Measurements from ENCODE around the gene TAS2R43.
"Not testable (repeated sequence)": the region's sequence is repeated elsewhere in the genome, so short reads cannot be mapped to it uniquely, and the experiment has no call there.

Gene TAS2R43

GRCh38 chr12:11092128-11092527, at the start of gene TAS2R43:
TAS2R43 (minus strand) TSS chr12:11092313; CDS start chr12:11092229, 84 bp downstream.
- Mint-ChIP-seq H3K27ac (no peak within 1 kb of the TSS), H3K9me3 (no peaks in the 10 kb centered on the region), H3K4me1 (peaks cover 20% of the 10 kb centered on the region), H3K36me3 (peaks cover 22% of the 10 kb centered on the region), H3K4me3 (no peak within 1 kb of the TSS), H3K27me3 (no peaks in the 10 kb centered on the region)

- H3K27me3 Mint-ChIP-seq, result no peaks in the 10 kb centered on the region
- H3K9me3 Mint-ChIP-seq, result no peaks in the 10 kb centered on the region
- H3K27ac Mint-ChIP-seq, result no peak overlapping the region
- no peak overlapping the region for H3K4me3 Mint-ChIP-seq
- H3K36me3 Mint-ChIP-seq, result peaks cover 22% of the 10 kb centered on the region
- H3K4me1 Mint-ChIP-seq, result peaks cover 60% of the 10 kb centered on the region
Measured at GRCh38 chr12:11136075-11136474, 44.0 kb upstream of the TAS2R43 start.

- peak within 1 kb of the TSS; percentile 11 for H3K4me3 Mint-ChIP-seq
- H3K4me1 Mint-ChIP-seq, result peaks cover 51% of the 10 kb centered on the region
- peak within 1 kb of the TSS; percentile 10 for H3K27ac Mint-ChIP-seq
Measured at GRCh38 chr12:11134305-11134704, 42.2 kb upstream of the TAS2R43 start, which contains the start of gene TAS2R30. TAS2R30 (minus strand) TSS chr12:11134644; CDS start chr12:11134244, 400 bp downstream.

GRCh38 chr12:11133816-11134215, 41.7 kb upstream of the TAS2R43 start:
- Mint-ChIP-seq H3K9me3 (no peaks in the 10 kb centered on the region), H3K4me1 (peaks cover 47% of the 10 kb centered on the region), H3K4me3 (no peak overlapping the region), H3K27me3 (no peaks in the 10 kb centered on the region), H3K27ac (no peak overlapping the region), H3K36me3 (peaks cover 10% of the 10 kb centered on the region)

More at GRCh38 chr12:11134305-11134704, 42.2 kb upstream of the TAS2R43 start, which contains the start of gene TAS2R30:
- Mint-ChIP-seq H3K36me3 (peaks cover 12% of the 10 kb centered on the region), H3K27me3 (no peaks in the 10 kb centered on the region), H3K9me3 (no peaks in the 10 kb centered on the region)

GRCh38 chr12:11133162-11133561, 41.0 kb upstream of the TAS2R43 start:
- no peaks in the 10 kb centered on the region for H3K9me3 Mint-ChIP-seq
- H3K27me3 Mint-ChIP-seq, result no peaks in the 10 kb centered on the region
- H3K4me1 Mint-ChIP-seq, result peaks cover 47% of the 10 kb centered on the region
- H3K36me3 Mint-ChIP-seq, result peaks cover 10% of the 10 kb centered on the region
- peak overlapping the region; percentile 11 for H3K4me3 Mint-ChIP-seq
- H3K27ac Mint-ChIP-seq, result no peak overlapping the region

- peaks cover 33% of the 10 kb centered on the region for H3K4me1 Mint-ChIP-seq
- H3K9me3 Mint-ChIP-seq, result no peaks in the 10 kb centered on the region
- H3K4me3 Mint-ChIP-seq, result no peak overlapping the region
- peaks cover 17% of the 10 kb centered on the region for H3K36me3 Mint-ChIP-seq
- H3K27me3 Mint-ChIP-seq, result no peaks in the 10 kb centered on the region
- no peak overlapping the region for H3K27ac Mint-ChIP-seq
Measured at GRCh38 chr12:11130999-11131398, 38.9 kb upstream of the TAS2R43 start.

- no peak overlapping the region for H3K4me3 Mint-ChIP-seq
- H3K9me3 Mint-ChIP-seq, result no peaks in the 10 kb centered on the region
- peaks cover 29% of the 10 kb centered on the region for H3K4me1 Mint-ChIP-seq
- peaks cover 17% of the 10 kb centered on the region for H3K36me3 Mint-ChIP-seq
- H3K27ac Mint-ChIP-seq, result no peak overlapping the region
- H3K27me3 Mint-ChIP-seq, result no peaks in the 10 kb centered on the region
Measured at GRCh38 chr12:11130382-11130781, 38.3 kb upstream of the TAS2R43 start.

GRCh38 chr12:11114130-11114529, 22.0 kb upstream of the TAS2R43 start:
- H3K36me3 Mint-ChIP-seq, result peaks cover 76% of the 10 kb centered on the region
- not testable (repeated sequence) for H3K27me3 Mint-ChIP-seq, H3K4me3 Mint-ChIP-seq, H3K27ac Mint-ChIP-seq
- peaks cover 18% of the 10 kb centered on the region for H3K9me3 Mint-ChIP-seq
- peaks cover 78% of the 10 kb centered on the region for H3K4me1 Mint-ChIP-seq

GRCh38 chr12:11111213-11111612, 19.1 kb upstream of the TAS2R43 start:
- Mint-ChIP-seq H3K9me3 (peaks cover 19% of the 10 kb centered on the region), H3K36me3 (peaks cover 71% of the 10 kb centered on the region), H3K4me1 (peaks cover 66% of the 10 kb centered on the region)
- H3K4me3 Mint-ChIP-seq, H3K27ac Mint-ChIP-seq, H3K27me3 Mint-ChIP-seq: not testable (repeated sequence)

GRCh38 chr12:11108862-11109261, 16.7 kb upstream of the TAS2R43 start:
- no peak overlapping the region for H3K4me3 Mint-ChIP-seq
- peaks cover 52% of the 10 kb centered on the region for H3K4me1 Mint-ChIP-seq
- H3K27ac Mint-ChIP-seq, result no peak overlapping the region
- peaks cover 66% of the 10 kb centered on the region for H3K36me3 Mint-ChIP-seq
- H3K27me3 Mint-ChIP-seq, result no peaks in the 10 kb centered on the region
- H3K9me3 Mint-ChIP-seq, result peaks cover 18% of the 10 kb centered on the region

GRCh38 chr12:11107719-11108118, 15.6 kb upstream of the TAS2R43 start:
- H3K9me3 Mint-ChIP-seq, result peaks cover 15% of the 10 kb centered on the region
- peak overlapping the region; percentile 27 for H3K4me3 Mint-ChIP-seq
- peak overlapping the region; percentile 37 for H3K27ac Mint-ChIP-seq
- H3K4me1 Mint-ChIP-seq, result peaks cover 40% of the 10 kb centered on the region
- peaks cover 62% of the 10 kb centered on the region for H3K36me3 Mint-ChIP-seq
- no peaks in the 10 kb centered on the region for H3K27me3 Mint-ChIP-seq

- Mint-ChIP-seq H3K36me3 (peaks cover 54% of the 10 kb centered on the region), H3K4me1 (peaks cover 41% of the 10 kb centered on the region), H3K4me3 (no peak overlapping the region), H3K27me3 (no peaks in the 10 kb centered on the region), H3K9me3 (peaks cover 11% of the 10 kb centered on the region), H3K27ac (no peak overlapping the region)
Measured at GRCh38 chr12:11106288-11106687, 14.2 kb upstream of the TAS2R43 start.

GRCh38 chr12:11105546-11105945, 13.4 kb upstream of the TAS2R43 start:
- Mint-ChIP-seq H3K9me3 (peaks cover 11% of the 10 kb centered on the region), H3K36me3 (peaks cover 51% of the 10 kb centered on the region), H3K27ac (no peak overlapping the region), H3K27me3 (no peaks in the 10 kb centered on the region), H3K4me1 (peaks cover 33% of the 10 kb centered on the region), H3K4me3 (no peak overlapping the region)

GRCh38 chr12:11094910-11095309, 2.8 kb upstream of the TAS2R43 start:
- H3K36me3 Mint-ChIP-seq, result peaks cover 25% of the 10 kb centered on the region
- H3K27ac Mint-ChIP-seq, result not testable (repeated sequence)
- H3K4me1 Mint-ChIP-seq, result peaks cover 17% of the 10 kb centered on the region

GRCh38 chr12:11089246-11089645, 2.9 kb downstream of the TAS2R43 start:
- H3K4me1 Mint-ChIP-seq, result peaks cover 28% of the 10 kb centered on the region
- peaks cover 24% of the 10 kb centered on the region for H3K36me3 Mint-ChIP-seq
- no peaks in the 10 kb centered on the region for H3K27me3 Mint-ChIP-seq
- H3K9me3 Mint-ChIP-seq, result no peaks in the 10 kb centered on the region
- H3K27ac Mint-ChIP-seq, result no peak overlapping the region
- no peak overlapping the region for H3K4me3 Mint-ChIP-seq

More at GRCh38 chr12:11094910-11095309, 2.8 kb upstream of the TAS2R43 start:
- not testable (repeated sequence) for H3K9me3 Mint-ChIP-seq, H3K4me3 Mint-ChIP-seq, H3K27me3 Mint-ChIP-seq

GRCh38 chr12:11085419-11085818, 6.7 kb downstream of the TAS2R43 start:
- Mint-ChIP-seq H3K27ac (peak overlapping the region; percentile 95), H3K4me1 (peaks cover 24% of the 10 kb centered on the region)

GRCh38 chr12:11081987-11082386, 10.1 kb downstream of the TAS2R43 start:
- Mint-ChIP-seq H3K27ac (no peak overlapping the region), H3K4me3 (no peak overlapping the region), H3K27me3 (no peaks in the 10 kb centered on the region), H3K36me3 (peaks cover 25% of the 10 kb centered on the region), H3K4me1 (peaks cover 50% of the 10 kb centered on the region), H3K9me3 (peaks cover 4% of the 10 kb centered on the region)

More at GRCh38 chr12:11085419-11085818, 6.7 kb downstream of the TAS2R43 start:
- H3K9me3 Mint-ChIP-seq, result peaks cover 1% of the 10 kb centered on the region
- H3K27me3 Mint-ChIP-seq, result no peaks in the 10 kb centered on the region
- peaks cover 26% of the 10 kb centered on the region for H3K36me3 Mint-ChIP-seq
- H3K4me3 Mint-ChIP-seq, result peak overlapping the region; percentile 13

Measured in activated naive CD4-positive, alpha-beta T cell treated with anti-CD3 and anti-CD28 coated beads, Interleukin-2, amount 50 U/mL, for 24 hours (primary cell).